ENCODE measurements around the gene PIWIL1.

GRCh38 chr12:130288206-130288605, 49.5 kb upstream of the PIWIL1 start:
- no peak for TF ChIP-seq POLR2A (IDR thresholded peaks at IDR 0.05)
- TF ChIP-seq, protein P1, sequence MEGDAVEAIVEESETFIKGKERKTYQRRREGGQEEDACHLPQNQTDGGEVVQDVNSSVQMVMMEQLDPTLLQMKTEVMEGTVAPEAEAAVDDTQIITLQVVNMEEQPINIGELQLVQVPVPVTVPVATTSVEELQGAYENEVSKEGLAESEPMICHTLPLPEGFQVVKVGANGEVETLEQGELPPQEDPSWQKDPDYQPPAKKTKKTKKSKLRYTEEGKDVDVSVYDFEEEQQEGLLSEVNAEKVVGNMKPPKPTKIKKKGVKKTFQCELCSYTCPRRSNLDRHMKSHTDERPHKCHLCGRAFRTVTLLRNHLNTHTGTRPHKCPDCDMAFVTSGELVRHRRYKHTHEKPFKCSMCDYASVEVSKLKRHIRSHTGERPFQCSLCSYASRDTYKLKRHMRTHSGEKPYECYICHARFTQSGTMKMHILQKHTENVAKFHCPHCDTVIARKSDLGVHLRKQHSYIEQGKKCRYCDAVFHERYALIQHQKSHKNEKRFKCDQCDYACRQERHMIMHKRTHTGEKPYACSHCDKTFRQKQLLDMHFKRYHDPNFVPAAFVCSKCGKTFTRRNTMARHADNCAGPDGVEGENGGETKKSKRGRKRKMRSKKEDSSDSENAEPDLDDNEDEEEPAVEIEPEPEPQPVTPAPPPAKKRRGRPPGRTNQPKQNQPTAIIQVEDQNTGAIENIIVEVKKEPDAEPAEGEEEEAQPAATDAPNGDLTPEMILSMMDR (IDR thresholded peaks at IDR 0.05): no peak
